ENCODE data around the gene NAT10.
"Not testable (repeated sequence)": the region's sequence is repeated elsewhere in the genome, so short reads cannot be mapped to it uniquely, and the experiment has no call there.

Gene NAT10

GRCh38 chr11:34105079-34105956 is at the start of gene NAT10:
NAT10 (plus strand) TSS chr11:34105629; CDS start chr11:34108226, 2,597 bp downstream.
- DNase-seq (ENCODE audit: low read depth), result peak; percentile 94

GRCh38 chr11:34056672-34057071 is 48.8 kb upstream of the NAT10 start:
- DNase-seq (ENCODE audit: low read depth), result no peak

- no peak for DNase-seq (ENCODE audit: low read depth)
Observed at GRCh38 chr11:34063061-34063795, 42.2 kb upstream of the NAT10 start.

GRCh38 chr11:34064291-34064690 is 41.1 kb upstream of the NAT10 start:
- no peak for DNase-seq (ENCODE audit: low read depth)

- no peak for DNase-seq (ENCODE audit: low read depth)
Observed at GRCh38 chr11:34065505-34066203, 39.8 kb upstream of the NAT10 start.

GRCh38 chr11:34066766-34067165 is 38.7 kb upstream of the NAT10 start:
- DNase-seq (ENCODE audit: low read depth), result not testable (repeated sequence)

- DNase-seq (ENCODE audit: low read depth), result no peak
Observed at GRCh38 chr11:34067383-34068065, 37.9 kb upstream of the NAT10 start.

- DNase-seq (ENCODE audit: low read depth), result no peak
Observed at GRCh38 chr11:34068111-34068510, 37.3 kb upstream of the NAT10 start.

GRCh38 chr11:34071306-34071705 is 34.1 kb upstream of the NAT10 start:
- not testable (repeated sequence) for DNase-seq (ENCODE audit: low read depth)

- DNase-seq (ENCODE audit: low read depth), result no peak
Observed at GRCh38 chr11:34072041-34072440, 33.4 kb upstream of the NAT10 start.

- DNase-seq (ENCODE audit: low read depth), result no peak
Observed at GRCh38 chr11:34072832-34073231, 32.6 kb upstream of the NAT10 start.

- no peak for DNase-seq (ENCODE audit: low read depth)
Observed at GRCh38 chr11:34074391-34074790, 31.0 kb upstream of the NAT10 start.

- no peak for DNase-seq (ENCODE audit: low read depth)
Observed at GRCh38 chr11:34075178-34075820, 30.1 kb upstream of the NAT10 start.

GRCh38 chr11:34080609-34081008 is 24.8 kb upstream of the NAT10 start:
- DNase-seq (ENCODE audit: low read depth), result no peak

- no peak for DNase-seq (ENCODE audit: low read depth)
Observed at GRCh38 chr11:34084637-34085036, 20.8 kb upstream of the NAT10 start.

GRCh38 chr11:34086554-34087283 is 18.7 kb upstream of the NAT10 start:
- no peak for DNase-seq (ENCODE audit: low read depth)

- no peak for DNase-seq (ENCODE audit: low read depth)
Observed at GRCh38 chr11:34091825-34092224, 13.6 kb upstream of the NAT10 start.

GRCh38 chr11:34094900-34095299 is 10.5 kb upstream of the NAT10 start:
- DNase-seq (ENCODE audit: low read depth), result not testable (repeated sequence)

- no peak for DNase-seq (ENCODE audit: low read depth)
Observed at GRCh38 chr11:34098813-34099212, 6.6 kb upstream of the NAT10 start.

GRCh38 chr11:34104680-34105078 is 750 bp upstream of the NAT10 start:
- no peak for DNase-seq (ENCODE audit: low read depth)

All from activated T-helper 9 cell treated with anti-CD3 and anti-CD28 coated beads, Interleukin-2, amount 50 U/mL, for 16 hours (primary cell).